SK-N-SH treated with all-trans-retinoic acid at 6 μM for 48 hours (cell line): ENCODE data around the gene SLC5A6.

ENCODE experiments used
- BACH2 ChIP-seq: fragments of 250-450 bp; sonication (Bioruptor Pico); IDR thresholded peaks from 2 replicates; pipeline ENCODE4 v1.9.0; 2021; ENCODE audit warnings: mild to moderate bottlenecking, borderline replicate concordance
- CREB5 ChIP-seq: fragments of 250-450 bp; sonication (Bioruptor Pico); IDR thresholded peaks from 2 replicates; pipeline ENCODE4 v1.5.1; 2020; ENCODE audit warnings: low read depth, mild to moderate bottlenecking, moderate library complexity
- CSDC2 ChIP-seq: fragments of 250-450 bp; sonication (Bioruptor Pico); IDR thresholded peaks from 2 replicates; pipeline ENCODE4 v1.5.0; 2020; ENCODE audit warnings: mild to moderate bottlenecking, moderate library complexity
- OSR1 ChIP-seq: fragments of 250-450 bp; sonication (Bioruptor Pico); IDR thresholded peaks from 2 replicates; pipeline ENCODE4 v1.8.0; 2022; ENCODE audit warnings: moderate library complexity, mild to moderate bottlenecking, inconsistent platforms
- PATZ1 ChIP-seq: fragments of 250-450 bp; sonication (Bioruptor Pico); IDR thresholded peaks from 2 replicates; pipeline ENCODE4 v1.8.0; 2020; ENCODE audit warnings: mild to moderate bottlenecking, moderate library complexity, borderline replicate concordance
- PPARA ChIP-seq: fragments of 250-450 bp; sonication (Bioruptor Pico); IDR thresholded peaks from 2 replicates; pipeline ENCODE4 v1.5.0; 2020; ENCODE audit warnings: mild to moderate bottlenecking, borderline replicate concordance
- RARB ChIP-seq: fragments of 250-450 bp; sonication (Bioruptor Pico); IDR thresholded peaks from 2 replicates; pipeline ENCODE4 v1.8.0; 2021; ENCODE audit warnings: mild to moderate bottlenecking, moderate library complexity
- TSHZ2 ChIP-seq: fragments of 250-450 bp; sonication (Bioruptor Pico); IDR thresholded peaks from 2 replicates; pipeline ENCODE4 v1.5.0; 2020; ENCODE audit warnings: mild to moderate bottlenecking, moderate library complexity
- ZC3H10 ChIP-seq: fragments of 250-450 bp; sonication (Bioruptor Pico); IDR thresholded peaks from 2 replicates; pipeline ENCODE4 v1.5.1; 2021; ENCODE audit warnings: mild to moderate bottlenecking, moderate library complexity
- ZFP3 ChIP-seq: fragments of 250-450 bp; sonication (Bioruptor Pico); IDR thresholded peaks from 2 replicates; pipeline ENCODE4 v1.5.0; 2020; ENCODE audit warnings: mild to moderate bottlenecking, moderate library complexity
- ZFP30 ChIP-seq: fragments of 450-650 bp; formaldehyde crosslinking; IDR thresholded peaks from 2 replicates; pipeline ENCODE4 v1.5.0; 2022; ENCODE audit warnings: mild to moderate bottlenecking, moderate library complexity

GRCh38 chr2:27212626-27213471 lies 781 bp upstream of the SLC5A6 start:
- TF ChIP-seq ZFP3 (CRISPR knock-in tag) (no peak), ZFP30 (CRISPR knock-in tag) (no peak), CSDC2 (CRISPR knock-in tag) (no peak), ZC3H10 (no peak), PATZ1 (CRISPR knock-in tag) (no peak), BACH2 (CRISPR knock-in tag) (no peak), CREB5 (CRISPR knock-in tag) (no peak), TSHZ2 (CRISPR knock-in tag) (no peak), OSR1 (CRISPR knock-in tag) (no peak), PPARA (no peak), RARB (CRISPR knock-in tag) (no peak)
